K562 treated with DMSO at 1 percent for 4 hours (cell line): ENCODE measurements around the gene MTRR. TPM values are rescaled to one million over a fixed set of nuclear protein-coding genes. Genes with fewer than 3 reads are reported as not detected.

Experiments
- total RNA-seq: library from RNA; unstranded; fragments of 300-600 nt; gene quantifications from 2 replicates; pipeline ENCODE4 v1.2.3, GENCODE V29; 2022; ENCODE audit not compliant: insufficient read depth

MTRR gene
- total RNA-seq, result 13.2 and 18.8 TPM in 2 replicates

GRCh38 chr5:7868773-7869473 lies at the start of gene MTRR, which contains the start of gene FASTKD3:
TSS of gene MTRR (plus strand) at chr5:7869148. CDS start at chr5:7870795, 1,647 bp downstream.
TSS of gene FASTKD3 (minus strand) at chr5:7869031. CDS start at chr5:7868083, 948 bp downstream.

GRCh38 chr5:7850395-7851239 lies 18.3 kb upstream of the MTRR start, which contains the start of gene CFAP90:
TSS of gene CFAP90 (minus strand) at chr5:7851133. CDS start at chr5:7851021, 112 bp downstream.

Other genes starting within 250 kb of the MTRR start
- not detected in 2 replicates for gene CFAP90, start 18.0 kb upstream of the MTRR start, total RNA-seq
- 7.0 and 19.6 TPM in 2 replicates for gene FASTKD3, start 117 bp upstream of the MTRR start, total RNA-seq